ENCODE measurements around the gene MTMR1. TPM values are rescaled to one million over a fixed set of nuclear protein-coding genes. Genes with fewer than 3 reads are reported as not detected.

MTMR1 gene
- total and polyA plus RNA-seq, 9 of the 15 experiments (the other 6 are each of a cell fraction or from before 2014, with no cell fraction given), result 0.96 to 35.4 (median 22.4) TPM

GRCh38 chrX:150763810-150764209, 70.6 kb downstream of the MTMR1 start:
- Histone ChIP-seq H4K20me1 (replicated peaks; ENCODE audit: control insufficient read depth, insufficient read depth, low read length) (no peaks in the 10 kb centered on the region), H2AFZ (ENCODE audit: low read depth, low read length) (no peak overlapping the region), H3K4me2 (ENCODE audit: insufficient read depth, low read length) (no peak overlapping the region), H3K9me3 (replicated peaks; ENCODE audit: control insufficient read depth, insufficient read depth, low read depth, low read length) (no peaks in the 10 kb centered on the region), H3K79me2 (ENCODE audit: control insufficient read depth, insufficient read depth, low read length) (no peaks in the 10 kb centered on the region), H3K4me3 (no peak overlapping the region), H3K27ac (ENCODE audit: extremely low read depth, low read depth, low read length) (no peak overlapping the region), H3K36me3 (ENCODE audit: control insufficient read depth, insufficient read depth, low read length) (peaks cover 10% of the 10 kb centered on the region; the same call in 2 of the 3 replicates), H3K27me3 (ENCODE audit: control insufficient read depth in 2 of 2, insufficient read depth in 2 of 2, low read length in 2 of 2) (no peaks in the 10 kb centered on the region), H3K9me1 (ENCODE audit: control insufficient read depth, insufficient read depth, low read length) (no peaks in the 10 kb centered on the region), H3K9ac (ENCODE audit: insufficient read depth in 1 of 2, low read depth in 2 of 2, low read length in 2 of 2) (no peak overlapping the region), H3K4me1 (replicated peaks in 1 of 2; ENCODE audit: control insufficient read depth in 2 of 2, insufficient read depth in 2 of 2, low read length in 2 of 2) (peaks cover 16 to 18% of the 10 kb centered on the region in 2 experiments; a peak in 4 of 5 replicates)
- no peak for FAIRE-seq
- no peak for DNase-seq (ENCODE audit: extremely low read depth in 1 of 4, low spot score in 3 of 4)
- TF ChIP-seq TEAD1 (CRISPR knock-in tag; IDR thresholded peaks at IDR 0.05) (no peak), HDAC8 (tag; IDR thresholded peaks at IDR 0.05) (no peak), SMARCE1 (IDR thresholded peaks at IDR 0.05) (no peak), ZNF766 (CRISPR knock-in tag; conservative IDR thresholded peaks at IDR 0.05) (no peak), NR2C1 (IDR thresholded peaks at IDR 0.05) (no peak), NR2C1 (tag; IDR thresholded peaks at IDR 0.05) (no peak), TFAM (CRISPR knock-in tag; conservative IDR thresholded peaks at IDR 0.05) (no peak), DACH1 (IDR thresholded peaks at IDR 0.05; ENCODE audit: partially characterized antibody) (no peak), CCAR2 (IDR thresholded peaks at IDR 0.05; ENCODE audit: low read depth, low read length) (no peak), KLF10 (CRISPR knock-in tag; IDR thresholded peaks at IDR 0.05) (no peak), GABPB1 (CRISPR knock-in tag; IDR thresholded peaks at IDR 0.05) (no peak), KLF1 (tag; IDR thresholded peaks at IDR 0.05) (no peak)
- intact Hi-C loops (cut with micrococcal nuclease) (no loop called here), in situ Hi-C loops (cut with MboI) (loop anchor here (25.0 kb wide), 1 partner anchor 923 kb away; the partner anchor contains the start of gene PRRG3)
- no peak for ATAC-seq
- 92% methylated on average over 6 of the region's 9 CpGs for whole genome bisulfite sequencing (ENCODE audit: insufficient coverage, low coverage, missing lambda C conversion rate)
- CTCF ChIA-PET (ENCODE audit: low intra/inter-chr PET ratio), result no interaction called here
- POLR2A ChIA-PET, result no interaction called here
- no TSS peak for BruUV-seq (replicated peaks)
